HL-60 (cell line): ENCODE data around the gene RNFT2.

Source experiments
- DNase-seq, 2 experiments: peaks; one replicate each; pipeline ENCODE4 v3.0.0-alpha.2; 2010 to 2020; ENCODE audit warnings: low read depth in 1 of 2, low spot score in 1 of 2
- H3K27ac ChIP-seq: fragments of 250-450 bp; sonication (Bioruptor Pico); replicated peaks from 2 replicates; pipeline ENCODE4 v1.5.1; 2020; ENCODE audit warnings: mild to moderate bottlenecking, moderate library complexity
- H3K27me3 ChIP-seq: fragments of 250-450 bp; sonication (Bioruptor Pico); 2 replicates; pipeline ENCODE4 v1.5.1; 2021; ENCODE audit warnings: mild to moderate bottlenecking, moderate library complexity; ENCODE audit not compliant: insufficient read depth, poor library complexity, severe bottlenecking
- H3K4me3 ChIP-seq: replicated peaks from 2 replicates; pipeline ENCODE4 v1.5.1; 2011; ENCODE audit warnings: mild to moderate bottlenecking, control low read depth, low read length; ENCODE audit not compliant: insufficient read depth
- CTCF ChIP-seq: IDR thresholded peaks from one replicate; pipeline ENCODE4 v1.5.1; 2011; ENCODE audit warnings: low read length, control low read depth, inconsistent platforms; ENCODE audit not compliant: insufficient read depth
- GABPA ChIP-seq: IDR thresholded peaks from 2 replicates; pipeline ENCODE4 v1.6.1; 2012; ENCODE audit warnings: low read depth
- POLR2AphosphoS5 ChIP-seq: IDR thresholded peaks from 2 replicates; pipeline ENCODE4 v1.6.1; 2012; ENCODE audit warnings: low read depth
- REST ChIP-seq: IDR thresholded peaks from 2 replicates; pipeline ENCODE4 v1.6.1; 2012; ENCODE audit warnings: low read depth; ENCODE audit not compliant: insufficient replicate concordance
- SPI1 ChIP-seq: IDR thresholded peaks from 2 replicates; pipeline ENCODE4 v1.6.1; 2012; ENCODE audit warnings: low read depth, mild to moderate bottlenecking, borderline replicate concordance

RNFT2 gene

GRCh38 chr12:116703214-116703795, 34.8 kb upstream of the RNFT2 start:
- TF ChIP-seq CTCF (peak; percentile 90), REST (no peak), POLR2AphosphoS5 (peak; percentile 51; the same call in 1 of the 2 replicates)
- Histone ChIP-seq H3K4me3 (no peak overlapping the region), H3K27ac (no peak overlapping the region), H3K27me3 (no peaks in the 10 kb centered on the region)
- DNase-seq, result peak; percentile 38 to 68

GRCh38 chr12:116707751-116708150, 30.4 kb upstream of the RNFT2 start:
- no peak overlapping the region for H3K27ac ChIP-seq
- H3K27me3 ChIP-seq, result no peaks in the 10 kb centered on the region
- H3K4me3 ChIP-seq, result no peak overlapping the region
- TF ChIP-seq CTCF (no peak), REST (no peak), POLR2AphosphoS5 (no peak), GABPA (no peak), SPI1 (no peak)
- DNase-seq, result no peak

GRCh38 chr12:116708826-116709756, 29.0 kb upstream of the RNFT2 start:
- Histone ChIP-seq H3K27ac (no peak overlapping the region), H3K27me3 (no peaks in the 10 kb centered on the region), H3K4me3 (no peak overlapping the region)
- DNase-seq, result peak in 1 of 2 experiments; percentile 61
- TF ChIP-seq CTCF (peak; percentile 85), REST (no peak)
